GM21786 (cell line): ENCODE measurements around the gene STK32A.

Experiments used
- ATAC-seq: cut with Tn5 transposase; IDR thresholded peaks from one replicate; pipeline ENCODE4 v1.9.1; 2021; ENCODE audit not compliant: unreplicated experiment

STK32A gene

DNA sequence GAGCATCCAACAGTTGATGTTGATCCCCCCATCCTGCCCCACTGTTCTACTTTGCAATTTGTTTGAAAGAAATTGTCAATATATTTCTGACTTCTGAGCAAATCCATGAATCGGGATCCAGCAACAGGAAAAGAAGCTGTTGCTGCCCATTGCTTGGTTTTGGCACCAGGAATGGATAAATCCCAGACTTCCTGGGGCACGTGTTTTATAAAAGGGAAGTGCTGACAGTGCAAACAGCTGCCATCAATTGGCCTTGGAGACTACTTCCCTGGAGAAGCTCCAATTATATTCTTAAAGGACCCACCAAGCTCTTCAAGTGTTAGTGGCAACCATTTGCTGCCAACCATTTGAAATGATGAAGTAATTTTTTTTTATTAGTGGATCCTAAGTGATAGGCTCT is 13.7 kb downstream of the STK32A start:
- ATAC-seq, result no peak

DNA sequence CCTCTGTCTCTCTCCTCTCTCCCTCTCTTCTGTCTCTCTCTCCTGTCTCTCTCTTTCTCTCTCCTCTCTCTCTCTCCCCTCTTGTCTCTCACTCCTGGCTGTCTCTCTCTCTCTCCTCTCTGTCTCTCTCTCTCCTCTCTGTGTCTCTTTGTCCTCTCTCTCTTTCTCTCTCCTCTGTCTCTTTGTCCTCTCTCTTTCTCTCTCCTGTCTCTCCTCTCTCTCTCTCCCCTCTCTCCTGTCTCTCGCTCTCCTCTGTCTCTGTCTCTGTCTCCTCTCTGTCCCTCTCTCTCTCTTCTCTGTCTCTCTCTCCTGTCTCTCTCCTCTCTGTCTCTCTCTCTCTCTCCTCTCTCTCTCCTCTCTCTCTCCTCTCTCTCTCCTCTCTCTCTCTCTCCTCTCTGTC is 25.0 kb downstream of the STK32A start:
- no peak for ATAC-seq

DNA sequence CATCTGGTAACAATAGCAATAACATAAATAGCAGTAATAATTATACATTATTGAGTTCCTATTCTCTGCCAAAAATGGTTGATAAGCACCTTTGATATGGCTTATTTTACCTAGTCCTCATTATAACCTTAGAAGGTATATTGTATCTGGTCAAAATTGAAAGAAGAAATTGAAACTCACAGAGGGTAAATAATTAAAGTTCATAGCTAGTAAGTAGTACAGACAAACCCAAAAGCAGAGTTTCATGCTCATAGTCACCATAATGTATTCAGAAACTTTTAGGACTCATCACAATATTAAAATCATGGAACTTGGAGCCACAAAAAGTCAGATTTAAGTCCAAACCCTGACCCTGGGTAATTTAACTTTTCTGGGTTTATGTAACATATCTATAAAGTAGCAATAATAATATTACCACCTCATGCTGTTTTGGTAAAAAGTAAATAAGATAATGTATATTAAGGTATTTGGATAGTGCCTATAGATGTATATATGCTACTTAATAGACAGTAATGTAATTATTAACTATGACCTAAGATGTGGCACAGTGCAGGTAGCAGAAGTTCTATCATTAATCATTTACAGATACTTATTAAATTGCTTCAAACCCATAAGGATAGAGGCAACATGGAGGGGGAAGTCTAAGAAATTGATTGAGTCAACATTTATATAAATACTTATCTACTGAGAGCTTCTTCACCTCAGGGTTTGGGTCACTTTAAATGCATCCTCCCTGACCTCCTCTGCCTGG is 32.4 kb downstream of the STK32A start:
- ATAC-seq, result no peak

DNA sequence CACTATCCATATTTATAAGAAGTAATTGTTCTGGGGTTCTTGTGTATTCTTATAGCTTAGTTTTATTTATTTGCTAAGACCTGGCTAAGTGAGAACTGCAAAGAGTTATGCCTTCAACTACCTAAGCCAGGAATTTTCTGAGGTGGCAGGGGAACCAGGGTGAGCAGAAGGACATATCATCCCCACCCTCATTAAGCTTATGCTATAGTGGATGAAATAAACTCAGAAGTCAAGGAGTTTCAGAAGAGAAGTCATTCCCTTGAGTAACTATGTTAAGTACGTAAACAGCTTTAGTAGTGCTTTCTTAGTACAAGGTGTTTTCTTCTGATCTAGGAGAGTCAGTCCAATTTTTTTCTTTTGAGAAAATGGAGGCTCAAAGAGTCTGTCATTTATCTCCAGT is 41.7 kb downstream of the STK32A start:
- ATAC-seq, result no peak

DNA sequence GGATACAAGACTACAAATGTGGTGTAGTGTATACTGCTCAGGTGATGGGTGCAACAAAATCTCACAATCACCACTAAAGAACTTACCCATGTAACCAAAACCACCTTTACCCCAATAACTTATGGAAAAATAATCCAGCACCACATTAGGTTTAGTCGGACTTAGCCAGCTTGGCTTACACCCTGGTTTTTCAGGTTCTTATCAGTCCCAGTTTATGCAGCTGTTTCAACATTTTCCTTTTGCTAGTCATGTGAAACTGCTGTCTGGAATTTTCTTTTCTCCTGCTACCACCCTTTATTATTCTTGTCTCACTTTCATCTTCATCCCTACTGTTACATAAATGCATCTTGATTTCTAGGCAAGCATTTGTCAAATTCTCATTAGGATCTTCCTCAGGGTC is 51.5 kb downstream of the STK32A start:
- no peak for ATAC-seq

DNA sequence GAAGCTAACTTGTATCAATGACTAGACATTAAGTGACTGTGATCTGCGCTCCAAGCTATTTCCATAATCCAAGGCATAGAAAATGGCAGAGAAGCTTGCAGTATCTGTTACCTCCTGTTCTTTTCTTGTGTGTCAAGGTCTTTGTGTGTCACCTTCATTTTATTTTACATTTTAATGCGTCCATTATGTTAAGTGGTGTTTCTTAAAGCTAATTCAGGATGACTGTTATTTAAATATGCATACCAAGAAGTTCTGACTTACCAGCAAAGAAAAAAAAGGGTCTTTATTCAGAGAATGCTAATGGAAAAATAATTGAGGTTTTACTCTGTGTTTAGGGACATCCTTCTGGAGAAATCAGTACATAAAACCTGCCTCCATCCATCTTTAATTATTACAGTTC is 52.3 kb downstream of the STK32A start:
- no peak for ATAC-seq

DNA sequence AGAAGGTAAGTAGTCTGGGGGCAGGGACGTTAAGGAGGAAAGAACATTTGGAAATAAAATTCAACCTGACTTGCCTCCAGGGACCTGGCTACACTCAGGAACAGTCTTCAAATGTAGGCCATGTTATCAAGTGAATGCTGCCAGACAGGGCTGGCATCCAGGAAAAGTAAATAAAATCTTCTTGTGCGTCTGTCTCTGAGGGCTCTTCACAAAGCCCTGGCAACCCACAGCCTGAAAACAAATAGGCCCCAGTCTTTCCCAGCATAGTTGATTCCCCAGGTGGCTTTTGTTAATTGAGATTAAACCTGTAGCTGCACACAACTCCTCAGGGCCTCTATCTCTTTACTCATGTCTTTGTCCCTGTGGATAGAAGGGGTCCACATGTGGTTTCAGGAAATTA is 55.4 kb downstream of the STK32A start:
- ATAC-seq, result no peak

DNA sequence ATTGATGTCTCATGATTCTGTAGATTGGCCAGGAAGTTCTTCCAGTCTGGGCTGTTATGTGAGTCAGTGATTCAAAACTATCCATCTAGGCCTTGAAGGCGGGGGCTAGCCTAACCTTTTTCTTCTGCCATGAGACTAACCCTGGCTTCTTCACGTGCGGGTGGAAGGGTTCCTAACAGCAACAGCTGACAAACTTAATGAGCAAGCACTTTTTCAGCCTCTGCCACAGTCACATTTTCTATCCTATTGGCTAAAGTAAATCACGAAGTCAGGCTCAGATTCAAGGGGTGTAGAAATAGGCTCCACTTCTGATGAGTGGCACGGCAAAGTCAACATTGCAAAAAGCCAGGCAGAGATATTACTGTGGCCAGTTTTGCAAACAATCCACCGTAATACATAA is 68.4 kb downstream of the STK32A start:
- ATAC-seq, result no peak

DNA sequence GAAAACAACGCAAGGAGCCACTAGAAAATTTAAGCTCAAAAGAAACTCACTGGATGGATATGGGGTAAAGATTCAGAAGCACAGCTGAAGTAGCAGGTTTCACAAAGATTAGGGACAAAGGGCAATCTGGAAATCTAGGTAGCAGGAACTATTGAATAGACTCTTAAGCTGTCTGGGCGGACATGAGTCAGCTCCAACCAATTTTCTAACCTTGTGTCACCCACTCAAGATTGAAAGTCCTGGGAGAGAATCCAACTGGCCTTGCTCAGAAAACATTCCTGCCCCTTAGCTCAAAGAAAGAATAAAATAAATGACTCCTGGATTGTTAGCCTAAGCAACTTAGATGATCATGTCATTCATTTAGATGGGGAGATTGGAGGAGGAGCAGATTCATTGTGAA is 69.2 kb downstream of the STK32A start:
- no peak for ATAC-seq

DNA sequence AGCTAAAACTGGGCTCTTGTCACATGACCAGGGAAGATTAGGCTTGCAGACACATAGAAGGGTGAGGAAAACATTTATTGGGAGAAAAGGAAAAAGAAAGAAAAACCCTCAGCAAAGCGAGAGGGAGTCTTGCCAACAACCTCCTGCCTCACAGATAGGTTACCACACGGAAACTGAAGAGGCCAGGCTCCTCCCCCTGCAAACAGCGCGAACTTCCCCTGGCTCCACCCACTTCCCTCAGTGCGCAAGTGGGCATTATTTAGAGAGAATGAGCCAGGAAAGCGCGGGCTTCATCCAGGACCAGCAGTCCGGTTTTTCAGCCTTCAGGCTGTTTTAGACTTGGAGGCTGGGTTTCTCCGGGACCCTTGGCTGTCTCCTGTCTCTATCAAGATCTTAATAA is 70.3 kb downstream of the STK32A start:
- no peak for ATAC-seq

DNA sequence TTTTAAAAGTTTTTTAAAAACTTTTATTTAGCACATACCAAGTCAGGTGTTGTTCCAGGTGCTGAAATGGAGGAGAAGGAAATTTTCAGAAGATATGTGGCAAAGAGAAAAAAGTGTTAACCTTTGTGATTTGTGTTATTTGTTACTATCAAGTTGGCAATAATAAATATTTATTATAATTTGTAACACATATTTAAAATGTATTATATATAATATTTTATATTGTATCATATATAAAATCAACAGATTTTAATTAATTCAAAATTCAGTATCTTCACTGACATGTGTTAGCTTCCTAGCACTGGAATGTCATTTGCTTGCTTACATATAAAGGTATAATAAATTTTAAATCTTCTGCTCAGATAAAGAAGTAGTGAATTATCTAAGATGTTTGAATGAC is 71.5 kb downstream of the STK32A start:
- no peak for ATAC-seq

DNA sequence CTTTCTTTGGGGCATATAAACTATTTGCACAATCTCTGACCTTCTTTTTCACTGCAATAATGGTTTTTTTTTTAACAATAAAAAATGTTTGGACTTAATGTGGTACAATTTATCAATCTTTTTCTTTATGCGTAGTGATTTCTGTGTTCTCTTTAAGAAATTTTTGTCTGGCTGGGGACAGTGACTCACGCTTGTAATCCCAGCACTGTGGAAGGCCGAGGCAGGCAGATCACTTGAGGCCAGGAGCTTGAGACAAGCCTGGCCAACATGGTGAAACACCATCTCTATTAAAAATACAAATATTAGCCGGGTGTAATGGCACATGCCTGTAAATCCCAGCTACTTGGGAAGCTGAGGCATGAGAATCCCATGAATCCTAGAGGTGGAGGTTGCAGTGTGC is 72.3 kb downstream of the STK32A start:
- ATAC-seq, result no peak

DNA sequence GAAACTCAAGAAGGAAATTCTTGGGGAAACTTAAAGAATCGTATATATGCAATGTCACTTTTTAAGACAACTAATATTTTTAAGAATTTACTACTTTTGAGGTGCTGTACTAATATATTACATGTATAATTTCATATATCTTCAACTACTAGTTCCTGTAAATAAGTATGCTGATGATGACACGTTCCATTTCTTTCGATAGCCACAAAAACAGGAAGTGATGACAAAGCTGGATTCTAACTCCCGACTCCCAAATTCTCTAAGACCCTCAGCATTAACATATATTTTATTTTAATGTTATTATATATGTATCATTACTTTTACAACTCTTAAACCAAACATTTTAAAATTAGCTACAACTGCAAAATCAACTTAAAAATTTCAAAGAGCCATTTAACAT is 74.8 kb downstream of the STK32A start:
- no peak for ATAC-seq

DNA sequence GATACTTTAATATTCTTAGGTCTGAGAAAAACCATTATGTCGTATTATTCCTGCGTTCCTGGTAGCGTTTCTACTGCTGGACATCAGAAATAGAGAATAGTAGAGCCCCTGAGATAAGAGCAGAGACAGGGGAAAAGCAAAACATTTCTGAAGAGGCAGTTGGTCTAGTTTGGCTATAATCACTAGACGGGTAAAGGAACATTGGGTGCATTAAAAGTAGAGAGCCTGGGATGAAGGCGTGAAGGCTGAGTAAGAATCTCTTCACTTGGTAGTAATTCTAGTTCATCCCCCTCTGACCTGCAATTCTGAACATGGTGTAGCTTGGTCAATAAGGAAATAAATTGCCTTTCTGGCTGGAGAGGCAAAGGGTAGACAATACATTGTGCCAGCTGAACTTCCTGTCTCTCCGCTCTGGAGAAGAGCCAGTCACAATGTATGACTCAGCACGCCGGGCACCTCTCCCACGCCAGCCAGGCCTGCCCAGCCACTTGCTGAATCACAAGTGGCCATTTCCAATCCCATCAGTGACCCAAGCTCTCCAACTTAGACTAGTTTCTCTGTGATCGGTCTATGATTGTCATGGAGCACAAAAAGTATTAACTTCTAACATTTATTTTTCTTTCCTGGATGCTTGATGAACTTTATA is 75.4 kb downstream of the STK32A start:
- ATAC-seq, result no peak

DNA sequence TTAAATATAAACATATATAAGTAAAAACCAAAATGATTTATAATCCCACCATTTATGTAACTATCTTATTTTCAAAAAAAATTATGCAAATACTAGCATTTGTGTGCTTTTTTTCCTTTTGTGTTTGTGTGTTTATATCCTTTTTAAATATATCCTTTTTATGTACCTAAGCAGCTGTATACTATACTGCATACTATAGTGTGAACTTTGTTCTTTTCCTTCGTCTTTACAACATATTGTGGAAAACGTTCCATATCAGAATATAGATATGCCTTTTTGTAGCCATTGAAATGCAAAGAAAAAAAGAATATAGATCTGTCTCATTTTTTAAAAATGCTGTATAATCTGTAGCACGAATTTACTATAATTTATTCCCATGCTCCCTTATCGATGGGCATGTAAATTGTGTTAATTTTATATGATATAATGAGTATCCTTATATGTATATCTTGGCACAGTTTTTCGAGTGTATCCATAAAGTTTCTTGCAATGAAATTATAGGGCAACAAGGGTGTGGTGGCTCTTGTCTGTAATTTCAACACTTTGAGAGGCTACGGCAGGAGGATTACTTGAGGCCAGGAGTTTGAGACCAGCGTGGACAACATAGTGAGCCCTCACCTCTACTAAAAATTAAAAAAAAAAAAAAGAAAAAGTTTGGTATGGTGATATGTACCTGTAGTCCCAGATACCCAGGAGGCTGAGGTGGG is 83.3 kb downstream of the STK32A start:
- no peak for ATAC-seq

DNA sequence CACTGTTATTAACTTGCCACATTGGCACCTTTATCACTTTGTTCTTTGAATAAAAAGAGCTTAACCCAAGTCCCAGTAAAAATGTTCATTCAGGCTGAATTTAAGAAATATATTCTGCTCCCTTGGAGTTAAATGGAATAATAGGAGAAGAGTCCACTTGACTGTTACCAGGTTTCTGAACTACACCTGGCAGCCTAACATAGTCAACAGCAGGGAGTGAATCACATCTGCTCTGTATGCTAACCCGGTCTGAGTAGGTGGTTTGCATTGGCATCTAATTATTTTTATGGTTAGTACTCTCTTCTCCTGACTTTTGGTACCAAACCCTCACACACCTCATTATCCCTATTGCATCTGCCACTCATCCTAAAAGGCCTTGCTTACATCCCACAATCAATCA is 86.7 kb downstream of the STK32A start:
- ATAC-seq, result no peak

DNA sequence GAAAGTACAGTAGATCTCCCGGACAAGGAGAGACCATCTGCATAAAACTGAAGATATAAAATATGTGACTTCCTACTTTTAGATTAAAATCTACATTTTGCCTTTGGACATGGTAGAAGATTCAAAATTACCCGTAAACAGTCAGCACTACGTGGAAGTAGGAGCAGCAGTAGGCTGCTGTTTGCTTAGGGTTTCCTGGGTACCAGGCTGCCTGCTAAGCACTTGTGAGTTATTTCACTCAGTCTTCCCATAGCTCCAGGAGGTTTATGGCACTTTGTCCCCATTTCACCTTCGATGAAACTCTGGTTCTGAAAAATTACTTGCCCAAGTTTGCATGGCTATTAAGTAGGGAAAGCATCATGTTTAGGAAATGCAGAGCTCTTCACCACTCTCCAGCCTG is 92.6 kb downstream of the STK32A start:
- no peak for ATAC-seq

DNA sequence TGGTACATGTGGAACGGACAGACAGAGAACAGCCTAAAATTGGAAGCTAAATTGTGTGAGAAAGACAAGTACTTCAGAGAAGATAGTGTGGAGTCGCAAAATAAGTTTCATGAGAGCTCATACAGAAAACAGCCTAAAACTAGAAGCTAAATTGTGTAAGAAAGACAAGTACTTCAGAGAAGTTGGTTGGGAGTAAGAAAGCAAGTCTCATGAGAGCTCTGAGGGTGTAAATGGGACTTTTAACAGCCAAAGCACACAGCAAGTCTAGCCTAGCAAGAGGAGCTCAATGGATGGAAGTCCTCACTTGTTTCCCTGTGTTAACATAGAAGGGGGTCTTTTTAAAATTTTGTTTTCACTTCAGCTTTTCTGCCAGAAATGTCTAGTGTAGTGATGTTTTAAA is 93.1 kb downstream of the STK32A start:
- ATAC-seq, result no peak

DNA sequence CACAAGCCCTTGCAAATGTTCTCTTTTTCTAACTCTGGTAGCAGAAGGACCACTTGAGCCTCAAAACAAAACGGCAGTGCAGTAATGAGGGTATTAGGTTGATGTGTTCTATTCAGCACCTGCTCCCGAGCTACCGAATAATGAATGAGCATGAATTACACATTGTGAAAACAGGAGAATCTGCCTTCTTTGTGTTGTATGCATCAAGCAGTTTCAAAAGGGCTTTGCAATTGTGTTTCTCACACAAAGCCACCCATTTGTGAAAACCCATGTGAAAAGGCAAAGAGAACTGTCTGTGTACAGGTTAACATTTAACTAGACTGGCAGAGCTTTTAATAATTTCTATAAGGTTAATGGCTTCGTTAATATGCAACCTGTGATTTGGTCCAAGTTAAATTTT is 97.8 kb downstream of the STK32A start:
- ATAC-seq, result peak; percentile 70

DNA sequence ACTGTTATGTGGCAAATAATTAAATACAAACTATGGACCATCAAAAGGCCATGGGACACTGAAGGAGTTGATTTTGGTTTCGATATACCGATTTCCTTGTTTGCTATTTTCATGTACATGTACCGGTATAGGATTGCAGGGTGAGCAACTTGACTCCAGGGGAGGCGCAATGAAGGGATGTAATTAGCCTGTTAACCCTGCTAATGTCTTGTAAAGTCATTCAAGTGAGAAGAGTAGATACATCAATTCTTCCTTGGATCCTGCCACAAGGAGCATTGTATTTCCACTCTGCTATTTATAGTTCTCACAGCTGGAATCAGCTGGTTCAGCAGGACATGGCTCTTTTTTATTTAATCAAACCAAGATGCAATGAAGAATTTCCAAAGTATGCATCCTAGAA is 102.0 kb downstream of the STK32A start:
- no peak for ATAC-seq

DNA sequence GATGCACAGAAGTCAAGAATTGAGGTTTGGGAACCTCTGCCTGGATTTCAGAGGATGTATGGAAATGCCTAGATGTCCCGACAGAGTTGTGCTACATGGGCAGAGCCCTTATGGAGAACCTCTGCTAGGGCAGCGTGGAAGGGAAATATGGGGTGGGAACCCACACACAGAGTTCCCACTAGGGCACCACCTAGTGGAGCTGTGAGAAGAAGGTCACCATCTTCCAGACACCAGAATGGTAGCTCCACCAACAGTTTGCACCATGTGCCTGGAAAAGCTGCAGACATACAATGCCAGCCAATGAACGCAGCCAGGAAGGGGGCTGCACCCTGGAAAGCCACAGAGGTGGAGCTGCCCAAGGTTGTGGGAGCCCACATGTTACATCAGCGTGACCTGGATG is 104.5 kb downstream of the STK32A start:
- ATAC-seq, result peak; percentile 11

DNA sequence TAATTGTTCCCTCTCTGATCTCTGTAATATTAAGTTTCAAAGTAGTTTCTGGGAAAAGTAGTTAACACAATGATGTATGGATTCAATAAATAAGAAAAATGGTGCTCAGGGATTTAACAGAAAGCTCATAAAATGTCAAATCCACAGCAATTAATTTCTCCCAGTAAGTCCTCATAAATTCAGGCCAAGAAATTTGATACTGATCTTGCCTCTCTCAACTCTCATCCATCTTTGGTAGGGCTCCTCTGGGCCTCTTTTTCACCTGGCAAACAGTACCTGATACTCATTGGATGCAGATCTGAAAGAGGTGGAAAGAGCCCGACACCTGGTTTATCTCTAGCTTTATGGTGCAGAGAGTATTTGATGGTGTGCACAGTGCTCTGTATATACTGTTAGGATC is 106.1 kb downstream of the STK32A start:
- ATAC-seq, result no peak
